GM12878 (cell line): ENCODE results near the gene DHRS1. TPM values are rescaled to one million over a fixed set of nuclear protein-coding genes. Genes with fewer than 3 reads are reported as not detected.

ENCODE experiments used
- ATAC-seq: fragments of 200-7000 bp; cut with Tn5 transposase; 3 replicates; pipeline ENCODE4 v1.9.1; 2020; ENCODE audit warnings: mild to moderate bottlenecking, moderate library complexity
- BruUV-seq: library from RNA; stranded (reverse); fragments of 400-500 nt; replicated peaks from 2 replicates; lab custom pipeline; 2021; lab: Mats Ljungman, UMichigan
- CTCF ChIA-PET: fragments of 300-600 bp; sonication (Branson Sonifier 250); formaldehyde crosslinking; extraction: SDS; loops from one replicate; lab custom pipeline; 2021; ENCODE audit warnings: inconsistent platforms; lab: Yijun Ruan, JAX
- POLR2A ChIA-PET: fragments of 350-600 bp; formaldehyde crosslinking; extraction: SDS; loops from one replicate; lab custom pipeline; 2021; ENCODE audit warnings: inconsistent platforms; lab: Charles Lee
- RAD21 ChIA-PET: fragments of 300-600 bp; sonication (Branson Sonifier 250); formaldehyde crosslinking; loops from one replicate; lab custom pipeline; 2023; ENCODE audit warnings: antibody characterized with exemption; ENCODE audit not compliant: unreplicated experiment; lab: Charles Lee
- SMC1A ChIA-PET: fragments of 300-600 bp; sonication (Branson Sonifier 250); formaldehyde crosslinking; loops from one replicate; lab custom pipeline; 2023; ENCODE audit not compliant: unreplicated experiment, uncharacterized antibody; lab: Charles Lee
- DNase-seq: peaks from one replicate; pipeline ENCODE4 v3.0.0-alpha.2; 2011; ENCODE audit warnings: low read depth, low spot score
- FAIRE-seq: peaks from 3 replicates; lab custom pipeline; 2011; peaks lifted over from hg19 to GRCh38; lab: Jason Lieb, UNC
- H2AFZ ChIP-seq: 2 replicates; pipeline ENCODE4 v1.6.0; 2011; ENCODE audit warnings: low read depth, low read length, control low read depth; ENCODE audit not compliant: control insufficient read depth
- H3K27ac ChIP-seq: 2 replicates; pipeline ENCODE4 v1.5.1; 2011; ENCODE audit warnings: control low read depth; ENCODE audit not compliant: control insufficient read depth, insufficient read depth
- H3K27me3 ChIP-seq, 2 experiments: replicated peaks in 1 of 2; 2 replicates each; pipeline versions ENCODE4 v1.6.0 to v1.6.1; 2011; ENCODE audit warnings: low read length in 1 of 2; ENCODE audit not compliant: control insufficient read depth in 2 of 2, insufficient read depth in 2 of 2
- H3K36me3 ChIP-seq, 2 experiments: 2 replicates each; pipeline ENCODE4 v1.5.1; 2011; ENCODE audit warnings: low read length in 1 of 2; ENCODE audit not compliant: control insufficient read depth in 2 of 2, insufficient read depth in 2 of 2
- H3K4me1 ChIP-seq: 2 replicates; pipeline ENCODE4 v1.6.1; 2011; ENCODE audit warnings: mild to moderate bottlenecking, low read length, moderate library complexity, mixed read lengths; ENCODE audit not compliant: control insufficient read depth, insufficient read depth
- H3K4me2 ChIP-seq: 2 replicates; pipeline ENCODE4 v1.6.0; 2011; ENCODE audit warnings: control low read depth; ENCODE audit not compliant: control insufficient read depth, insufficient read depth
- H3K4me3 ChIP-seq: fragments of 200-600 bp; sonication (generic); 2 replicates; pipeline ENCODE4 v1.5.1; 2016
- H3K79me2 ChIP-seq: 2 replicates; pipeline ENCODE4 v1.6.0; 2011; ENCODE audit warnings: low read length; ENCODE audit not compliant: control insufficient read depth, insufficient read depth
- H3K9ac ChIP-seq: 2 replicates; pipeline ENCODE4 v1.8.0; 2011; ENCODE audit warnings: low read length, control low read depth, mixed read lengths; ENCODE audit not compliant: control insufficient read depth, insufficient read depth
- H3K9me3 ChIP-seq: replicated peaks from 3 replicates; pipeline ENCODE4 v1.5.1; 2011; ENCODE audit warnings: mild to moderate bottlenecking, low read length; ENCODE audit not compliant: control insufficient read depth, insufficient read depth
- H4K20me1 ChIP-seq: 2 replicates; pipeline ENCODE4 v1.6.0; 2011; ENCODE audit not compliant: control insufficient read depth, insufficient read depth
- ATF7 ChIP-seq: fragments of 450-650 bp; IDR thresholded peaks from 2 replicates; pipeline ENCODE4 v1.6.1; 2016; ENCODE audit warnings: low read depth, mild to moderate bottlenecking
- CBFB ChIP-seq: IDR thresholded peaks from 2 replicates; pipeline ENCODE4 v1.6.1; 2016; ENCODE audit warnings: antibody characterized with exemption, low read depth
- CHD4 ChIP-seq: fragments of 200-600 bp; sonication (generic); IDR thresholded peaks from 2 replicates; pipeline ENCODE4 v1.6.1; 2016; ENCODE audit warnings: mild to moderate bottlenecking
- E4F1 ChIP-seq: fragments of 450-650 bp; IDR thresholded peaks from 2 replicates; pipeline ENCODE4 v1.6.1; 2018; ENCODE audit warnings: borderline replicate concordance, mild to moderate bottlenecking; ENCODE audit not compliant: partially characterized antibody
- HDGF ChIP-seq: fragments of 450-650 bp; IDR thresholded peaks from 2 replicates; pipeline ENCODE4 v1.6.1; 2016; ENCODE audit warnings: antibody characterized with exemption
- HSF1 ChIP-seq: fragments of 150-350 bp; IDR thresholded peaks from 2 replicates; pipeline ENCODE4 v1.6.1; 2014; ENCODE audit warnings: mild to moderate bottlenecking, low read depth, low read length
- IKZF1 ChIP-seq: fragments of 450-650 bp; conservative IDR thresholded peaks from 2 replicates; pipeline ENCODE4 v1.6.1; 2017; ENCODE audit warnings: antibody characterized with exemption, mild to moderate bottlenecking
- JUND ChIP-seq: IDR thresholded peaks from 2 replicates; pipeline ENCODE4 v1.6.1; 2012; ENCODE audit warnings: low read depth, mild to moderate bottlenecking, low read length, improper control_type of control experiment, moderate library complexity
- ZBTB11 ChIP-seq: fragments of 450-650 bp; formaldehyde crosslinking; IDR thresholded peaks from 2 replicates; pipeline ENCODE4 v1.5.0; 2022; ENCODE audit warnings: mild to moderate bottlenecking, missing genetic modification characterization
- ZNF687 ChIP-seq: fragments of 450-650 bp; IDR thresholded peaks from 2 replicates; pipeline ENCODE4 v1.6.1; 2017; ENCODE audit warnings: mild to moderate bottlenecking, moderate library complexity
- WGBS: methylation state at CpG from one replicate; pipeline ENCODE4 v1.1.6; 2016; ENCODE audit warnings: low lambda C conversion rate; ENCODE audit not compliant: insufficient replicate concordance, insufficient coverage; ENCODE audit errors: missing lambda C conversion rate; 5-methylcytosine and 5-hydroxymethylcytosine counted together
- in situ Hi-C: fragments of 300-500 bp; cut with MboI; formaldehyde crosslinking; loops from 9 replicates; pipeline ENCODE4 v1.14.3; 2018; ENCODE audit warnings: mixed read lengths
- intact Hi-C: fragments of 100-400 bp; cut with micrococcal nuclease; formaldehyde crosslinking; loops from one replicate; pipeline ENCODE4 v1.14.2; 2022; ENCODE audit not compliant: unreplicated experiment
- polyA plus RNA-seq, 11 experiments: library from polyadenylated mRNA; depleted of rRNA in 4 of 11; unstranded in 6 of 11; stranded (reverse) in 5 of 11; fragments of >200 nt; fragmentation: Nextera tagmentation in 4 of 11; fragmentation: Illumina TruSeq in 1 of 11; extraction: Ambion mirVana in 4 of 11; extraction: Trizol in 1 of 11; gene quantifications; 1 replicate in 1 of 11; 2 replicates in 10 of 11; pipeline versions ENCODE4 v1.2.1 to v1.2.3, GENCODE V29; 2011 to 2016; ENCODE audit warnings: inconsistent platforms in 2 of 11, missing spikeins in 2 of 11, low read depth in 1 of 11
- total RNA-seq, 4 experiments: library from RNA; depleted of rRNA in 3 of 4; stranded (reverse); fragments of >200 nt in 3 of 4; fragmentation: Illumina TruSeq in 1 of 4; extraction: Trizol in 1 of 4; gene quantifications; 2 replicates each; pipeline versions ENCODE4 v1.2.1 to v1.2.3, GENCODE V29; 2013 to 2021

The DHRS1 gene
- total and polyA plus RNA-seq, 10 of the 15 experiments (the other 5 are each of a cell fraction or from before 2014, with no cell fraction given), result 12.1 to 45.0 (median 25.7) TPM

GRCh38 chr14:24284501-24285035 is 15.0 kb downstream of the DHRS1 start:
- no peak overlapping the region for H3K4me3 ChIP-seq
- ChIA-PET POLR2A (interaction anchor here (2.4 kb wide), 1 partner anchor 10 kb away, joined by 12 read pairs; no protein-coding TSS in a partner anchor), CTCF (interaction anchor here (1.6 to 17.1 kb wide), 3 partner anchors 10 to 39 kb away, joined by 4 to 269 read pairs (median 266); partner anchors contain the start of genes CIDEB, DHRS1, NOP9 and TINF2), RAD21 (interaction anchor here (0.7 to 1.5 kb wide), 2 partner anchors 11 to 42 kb away, joined by 3 to 4 read pairs; partner anchors contain the start of gene TINF2), SMC1A (interaction anchor here (1.9 to 11.8 kb wide), 2 partner anchors 10 to 13 kb away, joined by 5 to 115 read pairs; partner anchors contain the start of genes DHRS1 and NOP9)
- no peak overlapping the region for H3K9ac ChIP-seq
- no peak for FAIRE-seq
- H4K20me1 ChIP-seq, result no peaks in the 10 kb centered on the region
- H3K9me3 ChIP-seq, result no peaks in the 10 kb centered on the region
- no peaks in the 10 kb centered on the region; the same call in 1 of the 2 replicates for H3K79me2 ChIP-seq
- H3K27ac ChIP-seq, result no peak overlapping the region
- in situ Hi-C loops (no loop called here), intact Hi-C loops (no loop called here)
- no TSS peak for BruUV-seq
- no peaks in the 10 kb centered on the region for H3K27me3 ChIP-seq
- H3K4me1 ChIP-seq, result peaks cover 11% of the 10 kb centered on the region
- ATAC-seq, result no peak
- DNase-seq, result no peak
- H3K36me3 ChIP-seq, result no peaks in the 10 kb centered on the region; a peak in 1 of 4 replicates
- H3K4me2 ChIP-seq, result no peak overlapping the region
- H2AFZ ChIP-seq, result no peak overlapping the region
- WGBS, result 75% methylated on average over 10 of the region's 11 CpGs
- no peak for TF ChIP-seq HSF1
- no peak for TF ChIP-seq IKZF1
- TF ChIP-seq ATF7, result no peak
- no peak for TF ChIP-seq CHD4
- no peak for TF ChIP-seq JUND
- no peak for TF ChIP-seq E4F1
- TF ChIP-seq ZNF687, result no peak
- no peak for TF ChIP-seq CBFB
- TF ChIP-seq HDGF, result no peak
- no peak for TF ChIP-seq ZBTB11
